Amniotic stem cell (primary cell): ENCODE data around the gene ARL5A.
"Not testable (repeated sequence)": the region's sequence is repeated elsewhere in the genome, so short reads cannot be mapped to it uniquely, and the experiment has no call there.

Experiments used
- DNase-seq: peaks from one replicate; lab custom pipeline; 2025; lab: John Stamatoyannopoulos, UW

ARL5A gene

GRCh38 chr2:151828143-151828889 is at the start of gene ARL5A:
Gene ARL5A, minus strand, starts transcription at chr2:151828421. Its CDS starts 245 bp downstream, at chr2:151828176.
- DNase-seq, result peak; percentile 81

GRCh38 chr2:151875631-151876030 is 47.4 kb upstream of the ARL5A start:
- DNase-seq, result not testable (repeated sequence)

- no peak for DNase-seq
Observed at GRCh38 chr2:151872463-151872862, 44.2 kb upstream of the ARL5A start.

- DNase-seq, result no peak
Observed at GRCh38 chr2:151869291-151869690, 41.1 kb upstream of the ARL5A start.

- DNase-seq, result no peak
Observed at GRCh38 chr2:151862700-151863099, 34.5 kb upstream of the ARL5A start.

- no peak for DNase-seq
Observed at GRCh38 chr2:151861174-151861573, 33.0 kb upstream of the ARL5A start.

- no peak for DNase-seq
Observed at GRCh38 chr2:151860613-151861146, 32.5 kb upstream of the ARL5A start.

GRCh38 chr2:151860210-151860609 is 32.0 kb upstream of the ARL5A start:
- DNase-seq, result no peak

GRCh38 chr2:151857650-151858049 is 29.4 kb upstream of the ARL5A start:
- DNase-seq, result no peak

- DNase-seq, result no peak
Observed at GRCh38 chr2:151855111-151855510, 26.9 kb upstream of the ARL5A start.

- no peak for DNase-seq
Observed at GRCh38 chr2:151853070-151853758, 25.0 kb upstream of the ARL5A start.

GRCh38 chr2:151852260-151853069 is 24.2 kb upstream of the ARL5A start:
- no peak for DNase-seq

GRCh38 chr2:151851761-151852160 is 23.5 kb upstream of the ARL5A start:
- DNase-seq, result no peak

GRCh38 chr2:151849413-151850010 is 21.3 kb upstream of the ARL5A start:
- DNase-seq, result no peak

- DNase-seq, result no peak
Observed at GRCh38 chr2:151845884-151846283, 17.7 kb upstream of the ARL5A start.

GRCh38 chr2:151845481-151845880 is 17.3 kb upstream of the ARL5A start:
- no peak for DNase-seq

GRCh38 chr2:151844211-151844896 is 16.1 kb upstream of the ARL5A start:
- no peak for DNase-seq

GRCh38 chr2:151843691-151844061 is 15.5 kb upstream of the ARL5A start:
- no peak for DNase-seq

GRCh38 chr2:151842830-151843690 is 14.8 kb upstream of the ARL5A start:
- DNase-seq, result no peak

GRCh38 chr2:151841047-151841424 is 12.8 kb upstream of the ARL5A start:
- no peak for DNase-seq
